Measurements from ENCODE around the gene FUT8.

DNA sequence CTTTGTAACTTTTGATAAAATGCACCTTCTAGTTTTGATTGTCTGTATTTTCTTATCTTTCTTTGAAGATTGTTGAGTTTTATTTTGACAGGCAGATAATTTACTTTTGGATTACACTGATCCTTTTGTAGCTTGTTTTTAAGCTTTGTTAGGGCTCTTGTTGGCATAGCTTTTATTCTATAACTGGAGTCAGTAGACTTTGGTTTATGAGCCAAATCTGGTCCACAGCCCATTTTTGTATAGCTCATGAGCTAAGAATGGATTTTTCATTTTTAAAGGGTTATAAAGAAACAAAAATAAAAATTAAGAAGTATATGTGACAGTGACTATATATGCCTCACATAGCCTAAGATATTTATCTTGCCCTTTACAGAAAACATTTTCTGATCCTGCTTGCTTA is 142.3 kb downstream of the FUT8 start:
- TF ChIP-seq YY1 (IDR thresholded peaks at IDR 0.05; ENCODE audit: insufficient read depth, insufficient read length) (no peak), ZNF274 (IDR thresholded peaks at IDR 0.05; ENCODE audit: low read depth, low read length) (no peak)
